GM21528 (cell line): ENCODE data around the gene MYH9.

Experiments used
- ATAC-seq: cut with Tn5 transposase; IDR thresholded peaks from one replicate; pipeline ENCODE4 v1.9.1; 2021; ENCODE audit warnings: mild to moderate bottlenecking, moderate library complexity; ENCODE audit not compliant: unreplicated experiment, low FRiP score

Gene MYH9

DNA sequence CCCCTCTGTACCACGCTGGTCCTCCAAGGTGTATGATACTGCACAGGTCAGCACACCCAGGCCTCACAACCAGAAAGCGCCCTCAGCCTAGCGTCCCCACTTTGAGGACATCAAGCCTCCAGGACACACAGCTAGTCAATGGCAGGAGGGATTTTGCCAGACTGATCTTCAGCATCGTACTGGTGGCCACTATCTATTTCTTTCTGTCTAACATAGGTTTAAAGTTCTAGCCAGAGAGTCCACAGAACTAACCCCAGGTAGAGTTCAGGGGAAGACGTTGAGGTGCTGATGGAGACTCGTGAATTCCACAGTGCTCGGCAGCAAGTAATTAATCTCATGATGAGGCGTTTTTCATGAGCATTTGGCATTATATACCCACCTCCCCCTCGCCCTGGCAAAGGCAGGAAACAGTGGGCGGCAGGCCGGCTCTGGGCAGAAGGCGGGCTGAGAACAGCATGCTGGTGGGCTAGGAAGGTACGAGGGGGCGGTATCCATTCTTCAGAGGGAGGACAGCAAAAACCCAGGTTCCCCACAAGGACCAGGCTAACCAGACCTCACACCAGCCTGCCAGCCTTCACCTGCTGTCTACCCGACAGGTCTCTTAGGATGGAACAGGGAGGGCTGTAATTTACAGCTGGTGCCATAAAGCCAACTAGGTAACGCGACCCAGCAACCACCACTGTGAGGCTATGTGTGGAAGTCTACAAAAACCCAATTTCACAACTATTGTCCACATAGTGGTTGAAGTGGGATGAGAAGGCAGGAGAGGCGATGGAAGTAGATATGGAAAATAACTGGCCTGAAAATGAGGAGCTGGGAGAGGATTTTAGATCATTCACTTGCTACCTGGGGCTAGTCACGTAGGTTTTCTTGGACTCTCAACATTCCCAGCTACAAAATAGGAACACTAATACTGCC, 18.5 kb downstream of the MYH9 start:
- no peak for ATAC-seq

DNA sequence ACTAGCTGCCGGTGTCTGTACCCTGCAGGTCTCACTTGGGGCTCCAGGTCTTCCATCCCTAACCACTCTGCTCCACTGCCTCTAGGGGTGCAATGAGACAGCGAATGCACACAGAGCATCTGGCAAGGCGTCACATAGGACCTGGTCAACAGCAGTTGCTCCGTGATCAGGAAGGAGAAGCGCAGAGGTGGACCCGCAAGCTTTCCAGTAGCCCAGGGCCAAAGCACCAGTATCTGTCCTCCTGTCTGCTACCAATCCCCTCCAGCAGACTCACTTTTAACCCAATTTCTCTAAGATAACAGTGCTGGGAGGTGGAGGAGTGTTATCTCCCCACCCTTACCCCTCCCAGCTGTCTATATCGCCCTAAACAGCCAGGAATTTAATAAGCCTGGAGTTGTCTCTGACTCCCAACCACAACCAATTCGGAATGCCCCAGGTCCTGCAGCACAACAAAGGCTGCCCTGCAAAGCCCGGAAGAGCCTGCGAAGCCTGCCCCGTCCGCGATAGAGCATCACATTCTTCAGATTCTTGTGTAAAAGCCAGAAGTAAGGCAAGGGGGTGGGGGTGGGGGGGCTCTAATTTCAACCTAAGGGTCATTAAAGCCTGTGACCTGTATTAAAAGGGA, 19.3 kb downstream of the MYH9 start:
- ATAC-seq = no peak

DNA sequence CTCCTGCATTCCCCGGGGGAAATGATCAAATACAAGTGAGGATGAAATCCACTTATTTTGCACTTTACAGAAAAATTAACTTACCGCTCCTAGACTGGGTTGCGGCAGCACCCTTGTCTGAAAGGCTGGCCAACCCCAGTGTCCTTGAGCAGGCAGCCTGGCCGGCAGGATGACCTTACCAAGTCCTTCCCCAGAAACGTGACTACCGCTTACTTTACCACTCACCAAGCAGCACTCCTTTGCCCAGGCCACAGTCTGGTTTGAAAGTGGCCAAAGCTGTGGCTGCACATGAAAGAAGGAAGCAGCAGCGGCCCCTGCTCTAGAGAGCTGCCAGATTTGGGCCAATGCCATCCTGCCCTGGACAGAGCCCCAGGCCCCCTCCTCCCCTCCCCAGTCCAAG, 20.3 kb downstream of the MYH9 start:
- no peak for ATAC-seq

- no peak for ATAC-seq
Observed at GRCh38 chr22:36367066-36367465, 20.7 kb downstream of the MYH9 start.

- no peak for ATAC-seq
Observed at GRCh38 chr22:36366291-36366708, 21.5 kb downstream of the MYH9 start.

- ATAC-seq = no peak
Observed at GRCh38 chr22:36365020-36365411, 22.8 kb downstream of the MYH9 start.

GRCh38 chr22:36364255-36365019, 23.3 kb downstream of the MYH9 start:
- ATAC-seq = no peak

GRCh38 chr22:36363349-36363981, 24.3 kb downstream of the MYH9 start:
- no peak for ATAC-seq

GRCh38 chr22:36362932-36363331, 24.8 kb downstream of the MYH9 start:
- ATAC-seq = no peak

DNA sequence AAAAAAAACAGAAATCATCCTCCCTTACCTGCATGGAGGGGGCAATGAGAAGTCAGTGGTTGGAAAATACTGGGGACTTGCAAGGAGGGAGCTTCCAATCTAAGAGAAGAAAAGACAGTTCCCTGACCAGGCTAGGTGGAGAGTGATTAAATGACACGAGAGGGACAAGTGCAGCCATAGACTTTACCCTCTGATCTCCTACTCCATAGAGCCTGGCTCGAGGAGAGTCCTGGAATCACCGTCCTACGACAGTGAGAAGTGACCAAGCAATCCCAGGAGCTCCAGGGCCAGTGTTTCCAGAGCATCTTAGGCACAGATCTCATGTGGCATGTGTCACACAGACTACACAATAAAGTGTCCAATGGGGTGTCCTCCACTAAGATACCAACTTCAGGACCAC, 25.7 kb downstream of the MYH9 start:
- ATAC-seq = no peak

- ATAC-seq = no peak
Observed at GRCh38 chr22:36360871-36361383, 26.8 kb downstream of the MYH9 start.

DNA sequence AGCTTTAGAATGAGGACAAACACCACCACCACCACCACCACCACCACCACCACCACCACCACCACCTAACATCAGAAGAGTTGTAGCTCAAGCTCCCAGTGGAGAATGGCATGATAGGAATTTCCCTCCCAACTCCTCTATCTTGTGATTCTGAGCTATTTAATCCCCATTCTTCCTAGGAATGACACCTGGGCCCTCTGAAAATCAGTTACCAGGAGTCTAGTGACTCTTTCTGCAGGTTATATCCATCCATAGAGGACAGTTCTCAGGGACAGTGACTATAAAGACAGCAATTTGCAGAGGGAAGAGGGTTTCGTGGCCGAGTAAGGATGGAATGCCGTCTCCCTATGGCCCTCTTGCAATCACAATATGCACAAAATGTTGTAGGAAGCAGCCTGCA, 27.8 kb downstream of the MYH9 start:
- ATAC-seq = no peak

- ATAC-seq = no peak
Observed at GRCh38 chr22:36359470-36359996, 28.2 kb downstream of the MYH9 start.

DNA sequence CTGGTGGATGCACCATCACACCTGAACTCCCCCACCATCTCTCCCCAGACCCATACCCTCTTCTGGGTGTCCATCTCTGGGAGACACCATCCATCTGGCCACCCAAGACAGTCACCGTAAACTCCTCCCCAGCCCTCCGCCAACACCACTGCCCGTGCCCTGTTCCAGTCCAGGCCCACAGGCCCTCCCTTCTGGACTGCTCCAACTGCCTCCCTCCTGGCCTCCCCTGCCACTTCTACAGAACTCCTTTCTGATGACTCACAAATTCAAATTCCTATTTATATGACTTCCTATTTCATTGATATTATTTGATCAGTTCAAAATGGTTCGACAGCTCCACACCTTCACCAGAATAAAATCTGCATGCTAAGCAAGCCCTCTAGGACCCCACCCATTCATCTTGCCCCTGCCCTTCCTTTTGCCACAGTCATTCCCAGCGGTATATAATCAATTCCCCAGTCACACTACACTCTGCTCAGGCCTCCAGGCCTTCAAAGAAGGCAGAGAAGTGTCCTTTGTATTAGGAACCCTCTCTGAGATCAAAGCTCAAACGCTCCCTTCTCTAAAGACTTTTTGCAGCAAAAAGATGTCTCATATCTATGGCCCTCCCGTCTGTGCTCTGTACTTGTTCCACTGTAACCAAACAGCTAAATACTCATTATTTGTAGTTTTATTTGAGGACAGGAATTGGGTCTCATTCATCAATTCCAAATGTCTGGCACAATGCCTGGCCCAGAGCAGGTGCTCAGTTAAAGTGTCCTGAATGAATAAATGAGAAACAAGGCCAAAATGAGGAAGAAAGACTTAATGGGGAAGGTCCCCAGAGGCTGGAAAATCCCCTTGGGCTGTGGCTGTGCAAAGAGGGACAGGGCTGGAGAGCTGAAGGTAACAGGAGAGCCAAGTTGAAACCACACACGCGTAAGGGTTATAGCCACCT, 29.0 kb downstream of the MYH9 start:
- ATAC-seq = no peak

- ATAC-seq = no peak
Observed at GRCh38 chr22:36356708-36357624, 30.8 kb downstream of the MYH9 start.

DNA sequence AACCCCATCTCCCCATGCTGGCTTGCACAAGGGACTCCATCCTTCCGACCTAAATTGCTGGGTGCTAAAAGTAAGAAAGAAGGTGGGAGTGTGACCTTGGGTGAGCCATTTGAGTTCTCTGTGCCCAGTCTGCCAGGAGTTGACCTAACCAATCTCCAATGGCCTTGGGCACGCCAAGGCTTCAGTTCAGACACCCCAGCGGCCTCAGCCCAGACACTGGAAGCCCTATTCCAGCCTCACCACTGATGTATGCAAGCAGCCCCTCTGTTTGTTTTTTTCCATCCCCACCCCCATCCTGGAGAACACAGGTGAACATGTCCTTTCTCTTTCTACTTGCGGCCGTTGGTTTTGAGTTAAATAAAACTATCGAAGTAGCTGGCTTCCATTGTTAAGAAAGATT, 31.9 kb downstream of the MYH9 start:
- ATAC-seq = no peak

- ATAC-seq = no peak
Observed at GRCh38 chr22:36355362-36355761, 32.4 kb downstream of the MYH9 start.

DNA sequence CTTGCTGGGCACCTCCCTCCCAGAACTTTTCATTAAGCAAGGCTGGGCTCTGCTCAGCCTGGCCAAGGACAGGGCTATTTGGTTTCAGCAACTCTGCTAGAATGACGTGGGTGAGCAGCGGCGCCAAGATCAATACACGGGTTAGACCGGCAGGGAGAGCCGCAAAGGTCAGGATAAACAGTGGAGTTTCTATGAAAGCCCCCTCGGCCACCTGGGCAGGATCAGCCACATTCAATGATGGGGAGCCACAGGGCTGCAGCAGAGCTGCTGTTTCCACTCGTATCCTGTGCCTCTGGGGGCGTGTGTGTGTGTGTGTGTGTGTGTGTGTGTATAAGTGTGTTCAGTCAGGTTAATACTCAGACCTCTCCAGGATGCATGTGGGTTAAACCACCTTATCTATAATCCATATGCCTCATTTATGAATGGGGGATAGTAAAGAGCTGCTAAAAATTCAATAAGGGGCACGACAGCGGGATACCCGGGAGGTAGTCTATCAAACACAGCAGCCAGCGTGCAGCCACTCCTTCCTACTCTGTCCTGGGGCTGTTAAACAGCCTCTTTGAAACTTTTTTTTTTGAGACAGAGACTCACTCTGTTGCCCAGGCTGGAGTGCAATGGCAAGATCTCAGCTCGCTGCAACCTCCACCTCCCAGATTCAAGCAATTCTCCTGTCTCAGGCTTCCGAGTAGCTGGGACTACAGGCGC, 34.8 kb downstream of the MYH9 start:
- ATAC-seq = no peak
